ENCODE data around the gene DNASE1L1.

DNASE1L1 gene

GRCh38 chrX:154436374-154436982, 27.4 kb upstream of the DNASE1L1 start:
- DNase-seq: no peak

DNA sequence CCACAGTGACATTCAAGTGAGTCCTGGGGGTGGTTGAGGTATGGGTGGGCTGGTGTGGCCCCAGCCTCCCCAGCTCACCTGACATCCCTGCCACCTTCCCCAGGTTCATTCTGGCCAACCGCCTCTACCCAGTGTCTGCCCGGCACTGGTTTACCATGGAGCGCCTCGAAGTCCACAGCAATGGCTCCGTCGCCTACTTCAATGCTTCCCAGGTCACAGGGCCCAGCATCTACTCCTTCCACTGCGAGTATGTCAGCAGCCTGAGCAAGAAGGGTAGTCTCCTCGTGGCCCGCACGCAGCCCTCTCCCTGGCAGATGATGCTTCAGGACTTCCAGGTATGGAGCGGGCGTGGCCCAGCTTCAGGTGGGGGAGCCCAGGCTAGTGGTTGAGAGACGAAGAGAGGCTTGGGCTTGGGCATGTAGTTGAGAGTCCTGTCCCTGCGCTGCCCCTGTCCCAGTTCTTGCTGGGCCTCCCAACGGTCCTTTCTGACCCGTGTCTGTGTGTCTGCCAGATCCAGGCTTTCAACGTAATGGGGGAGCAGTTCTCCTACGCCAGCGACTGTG, 26.2 kb upstream of the DNASE1L1 start:
- no peak for DNase-seq

DNA sequence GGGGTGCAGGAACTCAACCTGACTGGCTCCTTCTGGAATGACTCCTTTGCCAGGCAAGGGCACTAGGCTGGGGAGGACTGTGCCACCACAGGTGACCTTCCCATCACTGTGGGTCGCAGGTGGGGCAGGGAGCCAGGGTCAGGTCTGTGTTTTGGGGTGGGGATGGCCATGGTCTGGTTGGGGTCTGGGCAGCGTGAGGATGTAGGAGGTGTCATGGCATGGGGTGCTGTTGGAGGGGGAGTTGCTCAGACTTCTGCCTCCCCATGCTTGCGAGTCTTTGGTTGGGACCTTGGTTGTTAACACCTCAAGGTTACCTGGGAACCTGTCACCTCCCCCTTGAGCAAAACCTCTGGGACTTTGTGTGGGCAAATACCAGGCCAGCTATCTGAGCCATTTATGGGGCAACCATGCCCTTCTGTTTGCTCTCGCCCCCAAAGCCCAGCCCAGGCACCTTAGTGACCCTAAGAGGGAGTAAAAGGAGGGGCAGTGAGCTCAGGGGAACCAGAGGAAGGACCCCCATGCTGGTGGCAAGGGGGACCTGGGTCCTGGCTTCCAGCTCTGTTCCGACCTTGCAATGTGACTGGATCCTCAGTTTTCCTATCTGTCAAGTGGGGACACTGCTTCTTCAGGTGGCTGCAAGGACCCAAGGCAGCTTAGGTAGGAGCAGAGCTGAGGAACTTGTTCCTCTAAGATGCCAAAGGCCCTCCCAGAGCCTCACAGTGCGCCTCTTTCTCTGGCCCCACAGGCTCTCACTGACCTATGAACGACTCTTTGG, 25.5 kb upstream of the DNASE1L1 start:
- no peak for DNase-seq

DNA sequence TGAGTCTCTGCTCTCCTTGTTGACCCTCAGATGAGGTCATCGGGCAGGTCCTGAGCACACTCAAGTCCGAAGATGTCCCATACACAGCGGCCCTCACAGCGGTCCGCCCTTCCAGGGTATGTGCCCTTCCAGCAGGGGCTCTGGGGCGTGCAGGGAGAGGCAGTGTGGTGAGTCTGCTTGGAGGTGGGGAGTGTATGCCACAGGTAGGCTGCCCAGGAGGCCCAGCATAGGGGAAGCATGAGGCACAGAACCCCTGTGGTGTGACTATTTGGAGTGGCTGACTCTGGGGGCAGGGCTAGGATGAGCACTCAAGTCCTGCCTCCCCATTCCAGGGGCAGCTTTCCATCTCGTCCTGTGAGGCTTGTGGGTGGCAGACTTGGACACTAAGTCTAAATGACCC, 24.6 kb upstream of the DNASE1L1 start:
- no peak for DNase-seq

GRCh38 chrX:154432210-154432609, 23.2 kb upstream of the DNASE1L1 start:
- no peak for DNase-seq

GRCh38 chrX:154431341-154431740, 22.3 kb upstream of the DNASE1L1 start:
- DNase-seq: no peak

- DNase-seq: no peak
These were observed 21.9 kb upstream of the DNASE1L1 start for GRCh38 chrX:154430916-154431315.

DNA sequence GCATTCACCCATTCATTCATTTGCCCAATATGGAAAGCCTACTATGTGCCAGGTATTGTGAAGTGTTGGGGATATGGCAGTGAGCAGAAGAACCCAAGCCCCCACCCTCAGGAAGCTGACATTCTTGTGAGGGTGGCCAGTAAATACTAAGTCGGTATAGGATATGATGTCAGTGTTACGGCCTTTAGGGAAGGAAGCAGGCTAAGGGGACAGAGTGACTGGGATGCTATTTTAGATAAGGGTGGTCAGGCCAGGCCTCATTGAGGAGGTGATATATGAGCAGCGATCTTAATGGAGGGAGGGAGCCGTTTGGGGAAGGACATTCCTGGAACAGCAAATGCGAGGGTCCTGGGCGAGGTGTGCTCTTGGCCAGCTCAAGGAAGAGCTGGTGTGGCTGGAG, 21.4 kb upstream of the DNASE1L1 start:
- no peak for DNase-seq

GRCh38 chrX:154429711-154430110, 20.7 kb upstream of the DNASE1L1 start:
- DNase-seq: no peak

GRCh38 chrX:154428176-154429171, 19.4 kb upstream of the DNASE1L1 start, which contains the start of gene ATP6AP1:
Gene ATP6AP1, plus strand, starts transcription at chrX:154428677. Its CDS starts 16 bp downstream, at chrX:154428693.
- peak; percentile 92 for DNase-seq

GRCh38 chrX:154426916-154427770, 18.1 kb upstream of the DNASE1L1 start:
- peak; percentile 16 for DNase-seq

GRCh38 chrX:154420402-154420756, 11.3 kb upstream of the DNASE1L1 start:
- DNase-seq: no peak

DNA sequence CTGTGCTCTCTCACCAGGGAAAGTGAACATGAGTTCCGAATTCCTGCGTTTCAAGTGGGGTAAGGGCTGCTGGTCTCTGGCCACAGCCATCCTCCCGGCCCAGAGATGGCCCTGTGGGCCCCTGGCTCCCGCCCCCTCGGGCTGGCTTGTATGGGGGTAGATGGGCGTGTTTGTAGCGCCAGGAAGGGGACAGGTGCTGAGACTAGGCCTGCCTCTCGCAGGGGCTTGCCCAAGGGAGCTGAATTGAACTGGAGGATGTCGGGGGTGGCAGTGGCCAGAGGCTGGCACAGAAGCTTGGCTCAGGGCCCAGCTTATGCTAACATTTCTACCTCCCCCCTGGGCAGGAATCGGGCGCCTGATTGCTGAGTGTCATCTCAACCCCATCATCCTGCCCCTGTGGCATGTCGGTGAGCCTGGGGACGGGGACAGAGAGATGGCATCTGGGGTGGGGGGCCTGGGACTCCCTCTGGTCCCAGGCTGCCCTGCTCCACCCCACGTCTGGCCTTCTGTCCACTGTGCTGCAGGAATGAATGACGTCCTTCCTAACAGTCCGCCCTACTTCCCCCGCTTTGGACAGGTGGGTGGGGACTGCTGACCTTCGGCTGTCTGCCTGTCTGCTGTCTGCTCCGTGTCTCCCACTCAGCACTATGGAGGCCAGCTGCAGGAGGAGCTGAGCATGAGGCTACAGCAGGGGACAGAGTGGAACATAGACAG, 10.8 kb upstream of the DNASE1L1 start:
- no peak for DNase-seq

DNA sequence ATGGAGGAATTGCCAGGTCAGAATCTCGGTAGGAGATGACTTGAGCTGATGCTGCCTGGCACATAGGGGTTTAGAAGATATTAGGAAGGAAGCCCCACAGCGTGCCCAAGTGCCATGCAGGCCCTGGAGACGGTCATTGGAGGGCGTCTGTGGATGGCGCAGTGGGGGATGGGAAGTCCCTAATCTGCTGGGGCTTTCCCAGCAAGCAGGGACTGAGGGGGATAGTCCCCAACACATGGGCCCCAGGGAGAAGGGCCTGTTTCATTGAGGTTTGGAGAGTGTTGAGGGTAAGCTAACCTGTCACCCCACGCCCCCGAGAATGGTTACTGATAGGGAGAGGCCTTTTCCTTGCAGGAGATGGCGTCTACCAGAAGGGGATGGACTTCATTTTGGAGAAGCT, 10.1 kb upstream of the DNASE1L1 start:
- no peak for DNase-seq

DNA sequence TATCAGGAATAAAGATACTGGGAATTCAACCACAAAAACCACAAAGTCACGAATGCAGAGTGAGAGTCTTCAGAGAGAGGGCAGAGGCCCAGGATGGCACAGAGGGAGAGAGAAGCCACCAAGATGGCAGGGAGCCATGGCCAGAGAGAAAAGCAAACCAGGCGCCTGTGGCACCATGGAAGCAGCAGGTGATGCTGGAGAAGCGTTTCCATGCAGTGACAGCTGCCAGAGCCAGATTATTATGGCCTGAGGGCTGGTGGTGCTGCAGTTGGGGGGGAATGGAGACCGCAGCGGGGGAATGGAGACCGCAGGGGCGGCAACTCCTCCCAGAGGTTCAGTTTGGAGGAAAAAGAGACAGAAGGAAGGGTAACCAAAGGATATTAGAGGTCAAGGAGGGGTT, 8.1 kb upstream of the DNASE1L1 start:
- no peak for DNase-seq

DNA sequence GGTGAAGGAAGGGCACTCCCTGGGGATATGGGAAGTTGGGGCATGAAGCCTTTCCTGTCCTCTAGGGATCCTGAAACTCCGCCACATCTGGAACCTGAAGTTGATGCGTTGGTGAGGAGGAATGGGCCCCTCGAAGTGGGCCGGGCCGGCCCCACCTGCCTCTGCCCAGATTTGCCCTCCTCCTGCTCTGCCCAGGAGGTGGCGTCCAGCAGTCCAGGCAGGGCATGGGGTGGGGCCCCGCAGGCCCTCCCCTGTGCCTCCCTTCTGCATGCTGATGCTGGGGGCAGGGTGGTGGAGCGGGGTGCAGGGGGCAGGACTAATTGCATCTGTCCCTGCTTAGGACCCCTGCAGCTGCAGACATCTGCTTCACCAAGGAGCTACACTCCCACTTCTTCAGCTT, 4.1 kb upstream of the DNASE1L1 start:
- no peak for DNase-seq

- DNase-seq: peak; percentile 26
These were observed 3.4 kb upstream of the DNASE1L1 start for GRCh38 chrX:154412468-154412867.

GRCh38 chrX:154411981-154412340, 2.9 kb upstream of the DNASE1L1 start:
- DNase-seq: peak; percentile 63

GRCh38 chrX:154408659-154409221, 314 bp downstream of the DNASE1L1 start:
- DNase-seq: no peak

GRCh38 chrX:154404625-154405192, 4.3 kb downstream of the DNASE1L1 start:
- no peak for DNase-seq

DNA sequence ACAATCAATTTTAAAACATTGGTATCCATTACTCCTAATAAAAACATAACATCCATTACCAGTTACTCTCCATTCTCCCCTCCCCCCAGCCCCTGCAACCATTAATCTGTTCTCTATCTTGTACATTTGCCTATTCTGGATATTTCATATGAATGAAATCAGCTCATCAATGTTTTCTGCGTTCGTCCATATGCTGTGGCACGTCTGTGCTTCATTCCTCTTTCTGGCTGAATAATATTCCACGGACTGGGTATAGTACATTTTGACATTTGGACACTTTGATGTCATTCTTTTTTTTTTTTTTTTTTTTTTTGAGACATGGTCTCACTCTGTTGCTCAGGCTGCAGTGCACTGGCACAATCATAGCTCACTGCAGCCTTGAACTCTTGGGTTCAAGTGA, 5.2 kb downstream of the DNASE1L1 start:
- no peak for DNase-seq

All from hematopoietic multipotent progenitor cell treated with erythropoietin and hydrocortisone succinate and interleukin-3 and kit ligand, for 8 days (in vitro differentiated cells).